ENCODE data around the gene PHLPP1.
"Not testable (repeated sequence)": the region's sequence is repeated elsewhere in the genome, so short reads cannot be mapped to it uniquely, and the experiment has no call there.

The PHLPP1 gene

DNA sequence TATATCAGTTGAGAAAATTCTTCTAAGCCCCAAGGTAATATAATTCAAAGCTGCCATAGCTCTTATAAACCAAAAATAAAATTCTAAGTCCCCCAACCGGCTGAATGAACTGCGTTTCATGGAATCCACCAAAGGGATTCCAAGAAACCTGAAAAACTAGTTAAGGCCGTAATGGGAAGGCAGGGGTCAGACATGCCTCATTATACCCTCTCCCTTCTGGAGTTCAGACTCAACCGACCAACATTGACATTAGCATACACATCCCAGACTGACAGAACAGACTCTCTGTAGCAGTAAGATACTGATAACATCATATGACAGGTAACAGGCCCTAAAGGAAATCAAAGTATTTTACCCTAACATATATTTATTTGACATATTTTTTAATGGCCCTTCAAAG, 31.4 kb upstream of the PHLPP1 start:
- in situ Hi-C loops (cut with HindIII; ENCODE audit: low sequenced_read_pairs), result no loop called here
- DNase-seq (ENCODE audit: low read depth), result no peak
- no peak overlapping the region for H3K4me3 ChIP-seq (ENCODE audit: low read depth, low read length)
- TF ChIP-seq, protein P1, sequence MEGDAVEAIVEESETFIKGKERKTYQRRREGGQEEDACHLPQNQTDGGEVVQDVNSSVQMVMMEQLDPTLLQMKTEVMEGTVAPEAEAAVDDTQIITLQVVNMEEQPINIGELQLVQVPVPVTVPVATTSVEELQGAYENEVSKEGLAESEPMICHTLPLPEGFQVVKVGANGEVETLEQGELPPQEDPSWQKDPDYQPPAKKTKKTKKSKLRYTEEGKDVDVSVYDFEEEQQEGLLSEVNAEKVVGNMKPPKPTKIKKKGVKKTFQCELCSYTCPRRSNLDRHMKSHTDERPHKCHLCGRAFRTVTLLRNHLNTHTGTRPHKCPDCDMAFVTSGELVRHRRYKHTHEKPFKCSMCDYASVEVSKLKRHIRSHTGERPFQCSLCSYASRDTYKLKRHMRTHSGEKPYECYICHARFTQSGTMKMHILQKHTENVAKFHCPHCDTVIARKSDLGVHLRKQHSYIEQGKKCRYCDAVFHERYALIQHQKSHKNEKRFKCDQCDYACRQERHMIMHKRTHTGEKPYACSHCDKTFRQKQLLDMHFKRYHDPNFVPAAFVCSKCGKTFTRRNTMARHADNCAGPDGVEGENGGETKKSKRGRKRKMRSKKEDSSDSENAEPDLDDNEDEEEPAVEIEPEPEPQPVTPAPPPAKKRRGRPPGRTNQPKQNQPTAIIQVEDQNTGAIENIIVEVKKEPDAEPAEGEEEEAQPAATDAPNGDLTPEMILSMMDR (IDR thresholded peaks at IDR 0.05; ENCODE audit: low read depth, low read length, missing control alignments), result no peak

DNA sequence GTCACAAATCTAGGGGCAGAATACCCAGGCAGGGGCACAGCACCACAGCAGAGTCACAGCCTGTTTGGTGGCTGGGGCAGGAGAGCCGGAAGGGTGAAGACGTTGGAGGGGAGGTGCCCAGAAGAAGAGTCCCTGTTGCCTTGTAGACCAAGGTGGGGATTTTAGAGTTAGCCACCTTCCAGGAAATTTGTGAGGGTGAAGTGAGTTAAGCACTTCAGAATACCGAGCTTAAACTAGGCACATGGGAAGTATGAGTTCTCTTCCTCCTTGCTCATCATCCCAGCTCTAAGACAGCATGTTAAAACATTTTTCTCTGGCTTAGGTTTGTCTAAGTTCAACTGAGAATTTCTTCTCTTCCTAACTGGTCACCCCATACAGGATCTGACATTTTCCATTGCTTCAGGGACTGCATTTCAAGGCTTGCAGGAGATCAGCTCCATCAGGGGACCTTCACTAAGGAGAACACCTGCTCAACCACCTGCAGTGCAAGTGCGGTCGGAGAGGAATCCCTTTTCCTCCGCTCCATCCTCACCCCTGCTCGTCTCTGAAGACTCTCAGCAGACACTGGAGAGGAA, 26.5 kb upstream of the PHLPP1 start:
- TF ChIP-seq, protein P1 (IDR thresholded peaks at IDR 0.05; ENCODE audit: low read depth, low read length, missing control alignments), result no peak

DNA sequence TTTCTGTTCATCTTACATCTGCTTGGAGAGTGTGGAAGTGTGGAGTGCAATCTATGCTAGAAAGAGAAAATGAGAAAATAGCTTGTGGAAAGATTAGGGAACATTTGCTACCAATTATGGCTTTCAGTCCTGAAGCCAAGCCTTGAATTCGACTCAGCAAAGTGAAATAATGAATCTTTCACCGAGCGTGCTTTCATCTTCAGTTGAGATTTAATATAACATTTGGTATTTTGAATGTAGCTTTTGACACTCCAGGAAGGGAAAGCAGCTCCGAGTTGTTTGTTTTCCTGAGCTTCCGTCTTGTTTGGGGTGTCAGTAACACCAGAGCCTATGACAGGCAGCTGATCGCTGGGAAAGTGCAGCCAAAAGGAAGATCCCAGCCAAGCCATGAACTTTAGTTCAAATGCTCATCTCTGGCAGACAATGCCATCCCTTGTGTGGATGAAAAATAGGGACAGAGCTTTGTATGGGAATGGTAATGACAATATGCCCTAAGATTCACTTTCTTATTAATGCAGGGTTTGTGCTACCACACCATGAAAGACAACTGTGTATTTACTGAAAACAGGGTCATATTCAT, 25.0 kb upstream of the PHLPP1 start:
- in situ Hi-C loops (cut with HindIII; ENCODE audit: low sequenced_read_pairs), result no loop called here
- DNase-seq (ENCODE audit: low read depth), result no peak
- no peak overlapping the region for H3K4me3 ChIP-seq (ENCODE audit: low read depth, low read length)
- TF ChIP-seq, protein P1 (IDR thresholded peaks at IDR 0.05; ENCODE audit: low read depth, low read length, missing control alignments), result no peak

More for the DNA sequence above, 26.5 kb upstream of the PHLPP1 start:
- in situ Hi-C loops (cut with HindIII; ENCODE audit: low sequenced_read_pairs), result no loop called here
- no peak overlapping the region for H3K4me3 ChIP-seq (ENCODE audit: low read depth, low read length)
- DNase-seq (ENCODE audit: low read depth), result no peak

DNA sequence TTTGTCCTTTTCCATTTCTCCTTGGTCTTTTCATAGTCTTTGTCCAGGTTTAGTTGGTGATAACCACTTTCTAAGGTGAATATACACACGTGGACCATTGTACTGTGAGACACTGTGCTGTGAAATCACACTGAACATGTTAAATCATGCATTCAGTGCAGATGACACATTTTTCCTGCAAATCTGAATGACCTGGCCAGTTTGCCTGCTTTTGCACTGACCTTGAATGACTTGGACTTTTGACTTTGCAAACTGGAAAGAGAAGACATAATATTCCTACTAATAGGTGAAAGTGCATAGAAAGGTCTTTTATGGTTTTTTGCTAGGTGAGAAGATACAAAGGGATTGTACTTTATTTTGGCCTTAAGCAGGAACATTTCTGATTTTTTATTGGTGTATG, 21.7 kb upstream of the PHLPP1 start:
- in situ Hi-C loops (cut with HindIII; ENCODE audit: low sequenced_read_pairs), result no loop called here
- TF ChIP-seq, protein P1 (IDR thresholded peaks at IDR 0.05; ENCODE audit: low read depth, low read length, missing control alignments), result no peak
- no peak for DNase-seq (ENCODE audit: low read depth)
- H3K4me3 ChIP-seq (ENCODE audit: low read depth, low read length), result no peak overlapping the region

DNA sequence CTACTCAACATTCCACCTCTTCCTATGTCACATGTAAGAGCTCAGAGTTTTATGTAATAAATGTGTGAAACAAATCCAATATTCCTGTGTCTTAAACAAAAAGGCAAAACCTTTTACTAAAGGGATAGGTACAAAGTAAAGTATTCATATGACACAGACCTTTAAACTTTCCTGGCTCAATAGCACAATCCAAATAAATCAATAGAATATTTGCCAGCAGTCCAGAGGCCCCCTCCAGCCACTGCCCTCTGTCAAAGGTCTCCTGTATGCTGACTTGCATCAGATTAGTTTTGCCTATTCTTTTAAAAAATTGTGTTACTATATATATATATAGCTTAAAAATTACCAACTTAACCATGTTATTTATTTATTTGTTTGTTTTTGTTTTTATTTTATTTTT, 17.7 kb upstream of the PHLPP1 start:
- no peak overlapping the region for H3K4me3 ChIP-seq (ENCODE audit: low read depth, low read length)
- in situ Hi-C loops (cut with HindIII; ENCODE audit: low sequenced_read_pairs), result no loop called here
- TF ChIP-seq, protein P1 (IDR thresholded peaks at IDR 0.05; ENCODE audit: low read depth, low read length, missing control alignments), result no peak
- no peak for DNase-seq (ENCODE audit: low read depth)

DNA sequence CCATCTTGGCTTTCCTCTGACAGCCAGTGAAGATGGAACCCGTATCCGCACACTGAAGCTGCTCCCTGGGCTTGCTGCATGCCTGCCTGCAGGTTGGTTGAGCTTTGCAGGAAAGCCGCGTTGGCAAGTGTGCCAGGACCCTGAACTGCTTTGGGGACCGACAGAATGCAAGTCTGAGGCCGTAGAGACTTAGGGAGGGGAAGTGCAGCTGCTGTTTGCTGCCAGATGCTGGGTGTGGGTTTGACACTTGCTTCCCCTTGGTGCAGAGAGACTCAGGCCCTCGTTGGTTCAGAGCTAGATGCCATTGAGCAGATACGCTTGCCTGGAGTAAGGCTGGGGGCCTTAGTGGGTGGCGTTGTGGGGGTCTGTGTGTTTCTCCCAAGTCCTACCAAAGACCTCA, 13.1 kb upstream of the PHLPP1 start:
- TF ChIP-seq, protein P1 (IDR thresholded peaks at IDR 0.05; ENCODE audit: low read depth, low read length, missing control alignments), result no peak
- no peak overlapping the region for H3K4me3 ChIP-seq (ENCODE audit: low read depth, low read length)
- no peak for DNase-seq (ENCODE audit: low read depth)
- in situ Hi-C loops (cut with HindIII; ENCODE audit: low sequenced_read_pairs), result no loop called here

DNA sequence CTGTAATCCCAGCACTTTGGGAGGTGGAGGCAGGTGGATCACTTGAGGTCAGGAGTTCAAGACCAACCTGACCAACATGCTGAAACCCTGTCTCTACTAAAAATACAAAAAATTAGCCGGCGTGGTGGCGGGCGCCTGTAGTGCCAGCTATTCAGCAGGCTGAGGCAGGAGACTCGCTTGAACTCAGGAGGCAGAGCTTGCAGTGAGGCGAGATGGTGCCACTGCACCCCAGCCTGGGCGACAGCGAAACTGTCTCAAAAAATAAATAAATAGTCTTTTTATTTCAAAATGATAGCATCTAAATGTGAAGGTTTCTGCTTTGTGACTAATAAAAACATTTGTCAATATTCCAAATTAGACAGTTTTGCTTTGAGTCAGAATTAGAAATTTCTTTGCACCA, 8.5 kb upstream of the PHLPP1 start:
- DNase-seq (ENCODE audit: low read depth); in situ Hi-C loops (cut with HindIII; ENCODE audit: low sequenced_read_pairs); H3K4me3 ChIP-seq (ENCODE audit: low read depth, low read length): not testable (repeated sequence)

DNA sequence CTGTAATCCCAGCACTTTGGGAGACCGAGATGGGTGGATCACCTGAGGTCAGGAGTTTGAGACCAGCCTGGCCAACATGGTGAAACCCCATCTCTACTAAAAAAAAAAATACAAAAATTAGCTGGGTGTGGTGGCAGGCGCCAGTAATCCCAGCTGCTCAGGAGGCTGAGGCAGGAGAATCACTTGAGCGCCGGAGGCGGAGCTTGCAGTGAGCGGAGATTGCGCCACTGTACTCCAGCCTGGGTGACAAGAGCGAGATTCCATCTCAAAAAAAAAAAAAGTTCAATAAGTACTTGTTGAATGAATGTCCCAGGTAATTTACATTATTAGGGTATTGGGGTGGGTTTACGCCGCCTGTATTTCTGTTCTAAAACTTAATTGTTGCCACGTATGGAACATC, 5.4 kb upstream of the PHLPP1 start:
- DNase-seq (ENCODE audit: low read depth); in situ Hi-C loops (cut with HindIII; ENCODE audit: low sequenced_read_pairs); H3K4me3 ChIP-seq (ENCODE audit: low read depth, low read length): not testable (repeated sequence)

All from astrocyte of the cerebellum (primary cell).